ENCODE data around the gene ITGA1. TPM values are rescaled to one million over a fixed set of nuclear protein-coding genes. Genes with fewer than 3 reads are reported as not detected.

The ITGA1 gene
- total RNA-seq, 4 donors from 2014 or later = 9.3 to 88.9 (median 17.6) TPM

DNA sequence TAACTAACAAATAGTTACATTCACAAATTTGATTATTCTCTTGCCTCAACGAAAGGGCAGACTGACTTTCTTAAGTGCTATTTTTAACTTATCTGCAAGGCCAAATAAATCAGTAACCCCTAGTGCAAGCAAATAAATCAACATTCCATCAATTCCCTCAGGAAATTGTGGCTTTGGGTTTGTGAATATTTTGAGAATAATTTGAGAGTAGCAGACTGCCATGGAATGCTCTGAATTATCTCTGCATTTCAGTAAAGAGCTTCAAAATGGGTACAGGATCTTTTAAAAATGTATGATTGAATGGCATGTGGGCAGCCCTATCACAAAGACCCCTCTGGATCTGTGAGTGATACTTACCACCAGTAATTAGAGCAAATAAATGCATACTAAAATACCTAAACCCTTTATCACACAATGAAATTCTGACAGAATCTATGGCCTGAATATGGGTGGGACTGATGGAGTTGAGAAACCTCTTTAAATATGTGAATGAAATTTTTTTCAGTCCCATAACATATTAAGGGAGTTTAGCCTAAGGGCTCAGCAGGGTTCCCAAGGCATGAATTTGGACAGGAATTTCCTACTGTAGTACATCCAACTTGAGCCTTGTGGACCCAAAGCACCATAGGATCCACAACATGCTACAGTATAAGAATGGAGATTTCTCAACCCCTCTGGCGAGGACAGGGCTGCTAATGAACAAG lies 109.0 kb downstream of the ITGA1 start:
- Histone ChIP-seq H3K27ac (peak overlapping the region in 2 of 4 donors; percentile 10 to 75), H3K4me1 (peaks cover 0 to 48% (median 17%) of the 10 kb centered on the region in 3 donors), H3K9me3 (no peaks in the 10 kb centered on the region), H3K36me3 (peaks cover 0 to 9% (median 0%) of the 10 kb centered on the region in 3 donors), H3K27me3 (no peaks in the 10 kb centered on the region), H3K4me3 (no peak overlapping the region)
- WGBS, 2 donors = 67 to 86% methylated on average over 2 of the region's 2 CpGs
- intact Hi-C loops (cut with DNase I) = no loop called here
- no peak for TF ChIP-seq POLR2A (IDR thresholded peaks at IDR 0.05)
- TF ChIP-seq, protein P1, sequence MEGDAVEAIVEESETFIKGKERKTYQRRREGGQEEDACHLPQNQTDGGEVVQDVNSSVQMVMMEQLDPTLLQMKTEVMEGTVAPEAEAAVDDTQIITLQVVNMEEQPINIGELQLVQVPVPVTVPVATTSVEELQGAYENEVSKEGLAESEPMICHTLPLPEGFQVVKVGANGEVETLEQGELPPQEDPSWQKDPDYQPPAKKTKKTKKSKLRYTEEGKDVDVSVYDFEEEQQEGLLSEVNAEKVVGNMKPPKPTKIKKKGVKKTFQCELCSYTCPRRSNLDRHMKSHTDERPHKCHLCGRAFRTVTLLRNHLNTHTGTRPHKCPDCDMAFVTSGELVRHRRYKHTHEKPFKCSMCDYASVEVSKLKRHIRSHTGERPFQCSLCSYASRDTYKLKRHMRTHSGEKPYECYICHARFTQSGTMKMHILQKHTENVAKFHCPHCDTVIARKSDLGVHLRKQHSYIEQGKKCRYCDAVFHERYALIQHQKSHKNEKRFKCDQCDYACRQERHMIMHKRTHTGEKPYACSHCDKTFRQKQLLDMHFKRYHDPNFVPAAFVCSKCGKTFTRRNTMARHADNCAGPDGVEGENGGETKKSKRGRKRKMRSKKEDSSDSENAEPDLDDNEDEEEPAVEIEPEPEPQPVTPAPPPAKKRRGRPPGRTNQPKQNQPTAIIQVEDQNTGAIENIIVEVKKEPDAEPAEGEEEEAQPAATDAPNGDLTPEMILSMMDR (IDR thresholded peaks at IDR 0.05) = no peak
- no peak for DNase-seq

DNA sequence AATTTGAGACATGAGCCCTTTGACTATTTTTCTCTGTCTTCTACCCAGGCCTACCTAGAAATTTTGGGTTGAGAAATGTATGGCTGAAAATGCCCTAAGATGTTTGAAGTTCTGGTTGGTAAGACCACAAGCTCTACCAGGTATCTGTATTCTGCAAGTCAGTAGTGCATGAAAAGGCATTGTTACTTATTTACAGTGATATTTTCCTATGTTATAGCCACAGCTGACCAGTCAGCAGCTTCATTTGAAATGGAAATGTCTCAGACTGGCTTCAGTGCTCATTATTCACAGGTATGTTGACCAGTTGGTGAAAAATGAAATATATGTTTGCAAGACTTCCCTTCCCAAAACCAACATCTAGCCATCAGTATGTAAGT lies 109.5 kb downstream of the ITGA1 start:
- H3K4me3 ChIP-seq = no peak overlapping the region
- H3K27me3 ChIP-seq = no peaks in the 10 kb centered on the region
- TF ChIP-seq, protein P1 (IDR thresholded peaks at IDR 0.05) = no peak
- TF ChIP-seq POLR2A (IDR thresholded peaks at IDR 0.05) = no peak
- peaks cover 0 to 43% (median 14%) of the 10 kb centered on the region in 3 donors for H3K4me1 ChIP-seq
- peak overlapping the region in 2 of 4 donors; percentile 10 to 75 for H3K27ac ChIP-seq
- intact Hi-C loops (cut with DNase I) = no loop called here
- DNase-seq = no peak
- H3K36me3 ChIP-seq = peaks cover 0 to 9% (median 0%) of the 10 kb centered on the region in 3 donors
- H3K9me3 ChIP-seq = no peaks in the 10 kb centered on the region

DNA sequence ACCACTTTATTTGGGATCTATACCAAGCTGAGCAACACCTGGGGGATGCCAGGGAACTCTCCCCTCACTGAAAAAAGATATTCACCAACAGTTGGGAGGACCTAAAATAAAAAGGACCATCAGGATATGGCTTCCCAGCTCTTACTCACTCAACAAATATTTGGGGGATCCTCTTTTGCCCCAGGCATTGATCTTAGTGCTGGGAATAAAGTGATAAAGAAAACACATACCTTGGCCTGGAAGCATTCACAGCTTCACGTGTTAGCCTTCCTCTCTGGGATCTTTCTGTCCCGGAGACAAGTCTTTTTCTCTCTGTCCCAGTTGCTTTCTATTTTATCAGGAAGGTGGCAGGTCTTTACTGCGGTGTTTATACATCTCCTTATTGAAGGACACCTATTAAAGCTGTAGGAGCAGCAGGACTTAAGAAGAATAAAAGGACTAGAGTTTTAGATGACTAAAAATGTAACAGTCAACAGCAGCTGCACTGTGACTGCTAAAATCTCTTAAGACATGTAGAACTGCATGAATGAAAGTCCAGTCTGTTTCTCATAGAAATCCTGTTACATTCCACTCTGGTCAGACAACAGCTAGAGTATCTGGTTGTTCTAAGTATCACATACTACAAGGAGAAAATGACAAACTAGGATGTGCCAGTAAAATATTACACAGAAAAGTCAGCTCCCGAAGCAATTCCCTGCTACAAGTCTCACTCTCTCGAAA lies 111.4 kb downstream of the ITGA1 start:
- TF ChIP-seq POLR2A (IDR thresholded peaks at IDR 0.05) = no peak
- TF ChIP-seq, protein P1 (IDR thresholded peaks at IDR 0.05) = no peak
- peaks cover 0 to 9% (median 0%) of the 10 kb centered on the region in 3 donors for H3K36me3 ChIP-seq
- no peaks in the 10 kb centered on the region for H3K9me3 ChIP-seq
- WGBS, 2 donors = 61 to 69% methylated on average over 5 of the region's 5 CpGs
- H3K27me3 ChIP-seq = no peaks in the 10 kb centered on the region
- intact Hi-C loops (cut with DNase I) = no loop called here
- peaks cover 0 to 24% (median 7%) of the 10 kb centered on the region in 3 donors for H3K4me1 ChIP-seq
- peak overlapping the region in 1 of 4 donors; percentile 10 for H3K27ac ChIP-seq
- no peak for DNase-seq
- H3K4me3 ChIP-seq = no peak overlapping the region

DNA sequence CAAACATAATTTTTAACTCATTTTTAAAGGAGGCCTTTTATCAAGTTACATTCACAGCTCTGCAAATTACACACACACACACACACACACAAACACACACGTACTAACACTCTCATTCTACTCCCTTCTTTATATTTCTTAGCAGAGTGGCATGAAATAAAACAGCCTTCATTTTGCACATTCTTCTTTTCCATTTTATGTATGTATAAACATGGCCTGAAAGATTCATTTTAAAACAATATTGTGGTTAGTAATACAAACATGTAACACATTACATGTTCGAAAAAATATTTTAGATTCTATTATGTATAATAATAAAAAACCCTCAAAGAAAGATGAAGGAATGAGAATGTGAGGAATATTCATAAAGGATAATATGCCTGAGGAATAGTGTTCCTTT lies 115.4 kb downstream of the ITGA1 start:
- no peak overlapping the region for H3K27ac ChIP-seq
- H3K9me3 ChIP-seq = no peaks in the 10 kb centered on the region
- 46 to 52% methylated on average over 2 of the region's 2 CpGs for WGBS, 2 donors
- peaks cover 0 to 9% (median 0%) of the 10 kb centered on the region in 3 donors for H3K36me3 ChIP-seq
- H3K4me3 ChIP-seq = no peak overlapping the region
- intact Hi-C loops (cut with DNase I) = no loop called here
- no peaks in the 10 kb centered on the region for H3K4me1 ChIP-seq
- TF ChIP-seq, protein P1 (IDR thresholded peaks at IDR 0.05) = no peak
- no peak for TF ChIP-seq POLR2A (IDR thresholded peaks at IDR 0.05)
- no peaks in the 10 kb centered on the region for H3K27me3 ChIP-seq
- no peak for DNase-seq

DNA sequence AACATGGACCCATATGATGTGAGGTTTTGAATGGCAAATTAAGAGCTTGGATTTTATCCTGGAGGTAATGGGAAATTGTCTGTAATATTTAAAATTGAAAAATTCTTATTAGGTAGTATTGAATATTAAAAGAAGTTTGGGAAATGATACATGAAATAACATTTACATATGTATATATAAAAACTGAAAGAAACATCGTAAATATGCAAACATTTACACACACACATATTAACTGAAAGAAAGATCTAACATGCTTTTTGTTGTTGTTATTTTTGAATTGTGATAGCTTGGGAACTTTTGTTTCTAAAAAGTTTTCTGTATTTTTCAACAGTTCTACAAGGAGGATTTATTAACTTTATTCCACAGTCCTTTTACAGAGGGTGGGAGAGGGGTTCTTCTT lies 118.6 kb downstream of the ITGA1 start:
- H3K27me3 ChIP-seq = no peaks in the 10 kb centered on the region
- DNase-seq = no peak
- H3K9me3 ChIP-seq = no peaks in the 10 kb centered on the region
- peaks cover 0 to 10% (median 0%) of the 10 kb centered on the region in 3 donors for H3K4me1 ChIP-seq
- WGBS, 2 donors = 97% methylated on average over 1 of the region's 1 CpG
- no peak overlapping the region for H3K4me3 ChIP-seq
- intact Hi-C loops (cut with DNase I) = no loop called here
- no peak for TF ChIP-seq POLR2A (IDR thresholded peaks at IDR 0.05)
- TF ChIP-seq, protein P1 (IDR thresholded peaks at IDR 0.05) = no peak
- no peaks in the 10 kb centered on the region for H3K36me3 ChIP-seq
- H3K27ac ChIP-seq = no peak overlapping the region
